Keratinocyte (primary cell): Measurements from ENCODE around the gene GOLGA5. TPM values are rescaled to one million over a fixed set of nuclear protein-coding genes. Genes with fewer than 3 reads are reported as not detected.
A peak's percentile ranks its signal among the peaks of the same experiment; 100 is the strongest.

Experiments used
- DNase-seq: peaks from one replicate; pipeline ENCODE4 v3.0.0-alpha.2; 2011; ENCODE audit warnings: low read depth, missing footprints, low spot score
- FAIRE-seq: peaks from 2 replicates; lab custom pipeline; 2011; peaks lifted over from hg19 to GRCh38; lab: Jason Lieb, UNC
- H2AFZ ChIP-seq: 2 replicates; pipeline ENCODE4 v1.6.0; 2012; ENCODE audit warnings: low read length, control low read depth, inconsistent platforms; ENCODE audit not compliant: control insufficient read depth
- H3K27ac ChIP-seq: 2 replicates; pipeline ENCODE4 v1.5.1; 2011; ENCODE audit warnings: low read length; ENCODE audit not compliant: control insufficient read depth, insufficient read depth
- H3K27me3 ChIP-seq: 3 replicates; pipeline ENCODE4 v1.6.0; 2011; ENCODE audit warnings: low read length; ENCODE audit not compliant: control insufficient read depth, insufficient read depth; ENCODE audit errors: extremely low read depth
- H3K36me3 ChIP-seq, 2 experiments: 2 replicates in 1 of 2; 3 replicates in 1 of 2; pipeline ENCODE4 v1.5.1; 2011; ENCODE audit warnings: low read length in 2 of 2, mild to moderate bottlenecking in 1 of 2; ENCODE audit not compliant: control insufficient read depth in 2 of 2, insufficient read depth in 2 of 2; ENCODE audit errors: extremely low read depth in 1 of 2
- H3K4me1 ChIP-seq: 3 replicates; pipeline ENCODE4 v1.5.1; 2011; ENCODE audit warnings: low read length; ENCODE audit not compliant: control insufficient read depth, insufficient read depth; ENCODE audit errors: extremely low read depth
- H3K4me2 ChIP-seq: 3 replicates; pipeline ENCODE4 v1.6.0; 2011; ENCODE audit warnings: low read depth, low read length; ENCODE audit not compliant: control insufficient read depth, insufficient read depth; ENCODE audit errors: extremely low read depth
- H3K4me3 ChIP-seq, 3 experiments: fragments of 200-600 bp in 1 of 3; sonication (generic) in 1 of 3; 2 replicates in 2 of 3; 3 replicates in 1 of 3; pipeline ENCODE4 v1.5.1; 2011 to 2016; ENCODE audit warnings: low read length in 3 of 3, mild to moderate bottlenecking in 3 of 3, control low read depth in 2 of 3, inconsistent platforms in 1 of 3, low read depth in 1 of 3, mixed read lengths in 1 of 3, mixed run types in 1 of 3, moderate library complexity in 1 of 3; ENCODE audit not compliant: control insufficient read depth in 2 of 3, insufficient read depth in 2 of 3; ENCODE audit errors: extremely low read depth in 1 of 3
- H3K79me2 ChIP-seq: 2 replicates; pipeline ENCODE4 v1.6.0; 2012; ENCODE audit warnings: low read length; ENCODE audit not compliant: control insufficient read depth, insufficient read depth
- H3K9ac ChIP-seq: 3 replicates; pipeline ENCODE4 v1.6.0; 2011; ENCODE audit warnings: low read length; ENCODE audit not compliant: control insufficient read depth, insufficient read depth; ENCODE audit errors: extremely low read depth
- H3K9me1 ChIP-seq: 3 replicates; pipeline ENCODE4 v1.6.0; 2011; ENCODE audit warnings: low read length; ENCODE audit not compliant: control insufficient read depth, insufficient read depth; ENCODE audit errors: extremely low read depth
- H3K9me3 ChIP-seq: 2 replicates; pipeline ENCODE4 v1.5.1; 2012; ENCODE audit warnings: low read depth, low read length; ENCODE audit not compliant: control insufficient read depth
- H4K20me1 ChIP-seq: 3 replicates; pipeline ENCODE4 v1.6.0; 2011; ENCODE audit warnings: low read length; ENCODE audit not compliant: control insufficient read depth, insufficient read depth; ENCODE audit errors: extremely low read depth
- CTCF ChIP-seq, 3 experiments: IDR thresholded peaks in 1 of 3; conservative IDR thresholded peaks in 1 of 3; optimal IDR thresholded peaks in 1 of 3; 2 replicates in 2 of 3; 3 replicates in 1 of 3; pipeline versions ENCODE3 to v1.5.1; 2011; ENCODE audit warnings: low read length in 3 of 3, mild to moderate bottlenecking in 3 of 3, moderate library complexity in 2 of 3, control low read depth in 1 of 3, inconsistent platforms in 1 of 3; ENCODE audit not compliant: insufficient read depth in 2 of 3; ENCODE audit errors: extremely low read depth in 1 of 3
- EZH2 ChIP-seq: IDR thresholded peaks from one replicate; pipeline ENCODE4 v1.6.1; 2012; ENCODE audit warnings: inconsistent platforms, mild to moderate bottlenecking, low read length, moderate library complexity
- dilution Hi-C: fragments of 300-500 bp; cut with MboI; formaldehyde crosslinking; loops from one replicate; pipeline ENCODE4 v1.7.0; 2020; ENCODE audit warnings: low sequenced_read_pairs; ENCODE audit not compliant: extremely low pct_ligation_motif_present
- polyA plus RNA-seq, 5 experiments: library from polyadenylated mRNA; depleted of rRNA in 3 of 5; stranded (reverse) in 3 of 5; stranded (forward) in 1 of 5; unstranded in 1 of 5; fragments of >200 nt; gene quantifications; 1 replicate in 1 of 5; 2 replicates in 3 of 5; 3 replicates in 1 of 5; pipeline versions ENCODE4 v1.2.1 to v1.2.3, GENCODE V29; 2011 to 2012; ENCODE audit warnings: missing spikeins in 2 of 5, low read depth in 1 of 5, low replicate concordance in 1 of 5

The GOLGA5 gene
- polyA plus RNA-seq, 1 donor (not counting 4 experiments of a cell fraction or from before 2014, with no cell fraction given) = 37.8 TPM

GRCh38 chr14:92794547-92794941 lies 439 bp downstream of the GOLGA5 start:
- FAIRE-seq (no peak), DNase-seq (no peak)

GRCh38 chr14:92794961-92795360 lies 856 bp downstream of the GOLGA5 start:
- dilution Hi-C loops = no loop called here
- FAIRE-seq (no peak), DNase-seq (no peak)
- no peaks in the 10 kb centered on the region for H3K9me3 ChIP-seq
- no peaks in the 10 kb centered on the region for H3K9me1 ChIP-seq
- peak overlapping the region; percentile 90 for H3K27ac ChIP-seq
- H3K79me2 ChIP-seq = peaks cover 39% of the 10 kb centered on the region
- H4K20me1 ChIP-seq = no peaks in the 10 kb centered on the region
- H2AFZ ChIP-seq = peak overlapping the region; percentile 85
- peak overlapping the region; percentile 91 to 94 (median 91) for H3K4me3 ChIP-seq
- peaks cover 21% of the 10 kb centered on the region for H3K4me1 ChIP-seq
- H3K27me3 ChIP-seq = no peaks in the 10 kb centered on the region
- H3K36me3 ChIP-seq = peaks cover 3 to 4% of the 10 kb centered on the region in 2 experiments
- TF ChIP-seq CTCF (optimal IDR thresholded peaks at IDR 0.05 in 1 of 3, IDR thresholded peaks at IDR 0.05 in 1 of 3, conservative IDR thresholded peaks at IDR 0.05 in 1 of 3; ENCODE audit: extremely low read depth in 1 of 3, insufficient read depth in 2 of 3, low read length in 3 of 3) (no peak), EZH2 (no peak)
- H3K4me2 ChIP-seq = peak overlapping the region; percentile 85
- peak overlapping the region; percentile 97 for H3K9ac ChIP-seq

More at GRCh38 chr14:92794547-92794941, 439 bp downstream of the GOLGA5 start:
- peak overlapping the region; percentile 85 for H2AFZ ChIP-seq
- H3K4me3 ChIP-seq = peak overlapping the region; percentile 91 to 94 (median 91)
- H4K20me1 ChIP-seq = no peaks in the 10 kb centered on the region
- H3K36me3 ChIP-seq = peaks cover 3 to 4% of the 10 kb centered on the region in 2 experiments
- no peaks in the 10 kb centered on the region for H3K27me3 ChIP-seq
- dilution Hi-C loops = no loop called here
- TF ChIP-seq EZH2 = no peak
- no peaks in the 10 kb centered on the region for H3K9me1 ChIP-seq
- H3K79me2 ChIP-seq = peaks cover 35% of the 10 kb centered on the region
- H3K4me1 ChIP-seq = peaks cover 21% of the 10 kb centered on the region
- no peaks in the 10 kb centered on the region for H3K9me3 ChIP-seq
- peak overlapping the region; percentile 90 for H3K27ac ChIP-seq
- H3K4me2 ChIP-seq = peak overlapping the region; percentile 85
- H3K9ac ChIP-seq = peak overlapping the region; percentile 97
